AG09319 (cell line): Measurements from ENCODE around the gene MAP1A.
"Not testable (repeated sequence)": the region's sequence is repeated elsewhere in the genome, so short reads cannot be mapped to it uniquely, and the experiment has no call there.

Experiments
- DNase-seq: peaks from one replicate; pipeline ENCODE4 v3.0.0-alpha.2; 2010; ENCODE audit warnings: low read depth; ENCODE audit errors: extremely low read depth
- CTCF ChIP-seq: IDR thresholded peaks from 2 replicates; pipeline ENCODE4 v1.5.1; 2011; ENCODE audit warnings: low read depth, mild to moderate bottlenecking, inconsistent platforms, low read length, moderate library complexity

Gene MAP1A

DNA sequence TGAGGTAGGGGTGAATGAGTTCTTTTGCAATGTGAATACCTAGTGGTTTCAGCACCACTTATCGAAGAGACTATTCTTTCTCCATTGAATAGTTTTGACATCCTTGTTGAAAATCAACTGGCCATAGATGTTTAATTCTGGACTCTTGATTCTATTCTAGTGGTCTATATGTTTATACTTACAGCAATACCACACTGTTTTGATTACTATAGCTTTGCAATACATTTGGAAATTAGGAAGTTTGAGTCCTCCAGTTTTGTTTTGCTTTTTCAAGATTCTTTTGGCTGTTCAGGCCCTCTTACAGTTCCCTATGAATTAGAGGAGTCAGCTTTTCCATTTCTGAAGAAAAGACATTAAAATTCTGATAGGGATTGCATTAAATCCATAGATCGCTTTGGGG is 30.1 kb downstream of the MAP1A start:
- DNase-seq: no peak
- TF ChIP-seq CTCF: no peak

DNA sequence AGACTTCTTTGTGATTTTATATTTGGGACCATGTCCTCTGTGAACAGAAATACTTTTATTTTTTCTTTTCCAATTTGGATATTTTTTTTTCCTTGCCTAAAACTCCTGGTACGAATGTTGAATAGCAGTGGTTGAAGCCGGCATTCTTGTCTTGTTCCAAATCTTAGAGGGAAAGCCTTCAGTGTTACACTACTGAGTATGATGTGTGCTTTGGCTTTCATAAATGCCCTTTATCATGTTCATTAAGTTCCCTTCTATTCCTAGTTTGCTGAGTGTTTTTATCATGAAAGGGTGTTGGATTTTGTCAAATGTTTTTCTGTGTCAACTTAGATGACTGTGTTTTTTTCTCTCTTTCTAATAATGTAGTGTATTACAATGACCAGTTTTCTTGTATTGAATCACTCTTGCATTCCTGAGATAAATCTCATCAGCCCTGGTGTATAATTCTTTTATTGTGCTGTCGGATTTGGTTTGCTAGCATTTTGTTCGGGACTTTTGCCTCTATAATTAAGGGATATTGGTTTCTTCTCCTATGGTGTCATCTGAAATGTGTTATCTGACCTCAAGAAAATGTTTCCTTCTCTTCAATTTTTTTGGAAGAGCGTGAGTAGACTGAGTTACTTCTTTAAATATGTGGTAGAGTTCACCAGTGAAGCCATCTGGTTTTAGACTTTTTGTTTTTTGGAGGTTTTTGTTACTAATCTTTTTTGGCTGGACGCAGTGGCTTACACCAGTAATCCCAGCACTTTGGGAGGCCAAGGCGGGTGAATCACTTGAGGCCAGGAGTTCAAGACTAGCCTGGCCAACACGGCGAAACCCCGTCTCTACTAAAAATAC is 33.3 kb downstream of the MAP1A start:
- TF ChIP-seq CTCF: no peak

DNA sequence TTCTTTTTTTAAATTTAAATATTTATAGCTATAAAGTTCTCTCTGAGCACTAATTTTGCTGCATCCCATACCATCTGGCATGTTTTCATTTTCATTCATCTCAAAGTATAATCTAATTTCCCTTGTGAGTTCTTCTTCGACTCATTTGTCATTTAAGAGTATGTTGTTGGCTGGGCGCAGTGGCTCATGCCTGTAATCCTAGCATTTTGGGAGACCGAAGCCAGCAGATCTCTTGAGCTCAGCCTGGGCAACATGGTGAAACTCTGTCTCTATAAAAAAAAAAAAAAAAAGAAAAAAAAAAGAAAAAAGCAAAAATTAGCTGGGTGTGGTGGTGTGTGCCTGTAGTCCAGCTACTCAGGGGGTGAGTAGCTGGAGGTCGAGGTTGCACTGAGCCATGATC is 34.8 kb downstream of the MAP1A start:
- TF ChIP-seq CTCF: no peak

More for the DNA sequence above, 33.3 kb downstream of the MAP1A start:
- peak; percentile 71 for DNase-seq

GRCh38 chr15:43552986-43553385 is 35.6 kb downstream of the MAP1A start:
- no peak for DNase-seq
- no peak for TF ChIP-seq CTCF

More for the DNA sequence above, 34.8 kb downstream of the MAP1A start:
- no peak for DNase-seq

GRCh38 chr15:43562753-43563152 is 45.3 kb downstream of the MAP1A start:
- DNase-seq: not testable (repeated sequence)

GRCh38 chr15:43563793-43564192 is 46.4 kb downstream of the MAP1A start:
- DNase-seq: not testable (repeated sequence)

DNA sequence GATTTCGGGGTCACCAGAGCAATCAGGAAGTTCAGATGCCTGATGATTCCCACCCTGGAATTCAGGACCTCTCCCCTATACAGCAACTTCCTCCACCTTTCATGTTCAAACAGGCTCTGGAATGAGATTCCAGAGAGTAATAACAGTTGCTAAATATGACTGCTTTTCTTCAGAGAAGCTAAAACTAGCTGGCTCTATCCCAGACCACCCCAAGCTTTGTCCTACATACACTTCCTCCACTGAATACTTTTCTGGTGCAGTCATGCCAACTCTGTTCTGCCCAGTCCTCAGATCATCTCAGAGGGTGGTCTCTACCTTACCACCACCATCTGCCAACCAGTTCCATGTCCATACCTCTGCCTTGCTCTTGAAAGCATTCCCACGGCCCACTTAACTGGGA is 49.2 kb downstream of the MAP1A start:
- DNase-seq: not testable (repeated sequence)

- DNase-seq: not testable (repeated sequence)
Measured at GRCh38 chr15:43574607-43575006, 57.2 kb downstream of the MAP1A start.
